Measurements from ENCODE around the gene MRGPRD.

- TF ChIP-seq CTCF (IDR thresholded peaks at IDR 0.05) (no peak), POLR2A (IDR thresholded peaks at IDR 0.05) (no peak), EP300 (IDR thresholded peaks at IDR 0.05) (no peak)
Measured at GRCh38 chr11:68947151-68947550, 33.6 kb downstream of the MRGPRD start.
